ENCODE results near the gene PHOX2B.
"Not testable (repeated sequence)": the region's sequence is repeated elsewhere in the genome, so short reads cannot be mapped to it uniquely, and the experiment has no call there.

Gene PHOX2B

DNA sequence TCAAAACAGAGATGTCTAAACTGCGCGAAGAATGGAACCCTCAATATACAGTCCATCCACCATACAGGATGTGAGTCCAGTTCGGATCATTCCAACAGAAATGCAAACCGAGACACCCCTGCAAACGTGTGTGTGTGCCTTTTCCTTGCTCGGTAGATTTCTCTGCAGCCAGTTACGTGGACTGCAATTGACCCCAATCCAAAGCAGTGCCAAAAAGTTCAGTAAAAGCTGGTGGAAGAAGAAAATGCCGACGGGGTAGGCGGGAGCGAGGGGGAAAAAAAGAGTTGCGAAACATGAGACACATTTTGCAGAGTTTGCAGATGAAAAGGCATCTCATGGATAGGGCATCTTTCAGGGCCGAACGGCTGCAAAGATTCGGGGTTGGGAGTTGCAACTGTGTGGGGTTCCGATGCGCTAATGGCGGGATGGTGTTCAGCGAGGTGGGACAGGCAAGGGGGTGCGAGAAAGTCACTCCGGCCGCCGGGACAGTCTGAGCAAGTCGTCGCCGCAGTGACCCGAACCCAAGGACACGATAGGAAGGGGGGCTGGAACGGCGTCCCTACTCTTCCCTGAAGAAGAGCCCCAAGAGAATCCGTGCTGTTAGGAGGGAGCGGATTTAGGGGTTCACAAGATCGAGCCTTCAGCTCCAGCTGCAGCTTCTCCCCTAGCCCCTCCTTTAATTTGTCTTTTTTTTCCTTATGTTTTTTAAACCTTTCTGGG, 3.8 kb downstream of the PHOX2B start:
- Histone ChIP-seq H3K27me3 (ENCODE audit: insufficient read depth, low read length) (peaks cover 71% of the 10 kb centered on the region), H3K23ac (ENCODE audit: low read length) (peak overlapping the region; percentile 86), H3K18ac (ENCODE audit: low read length) (no peak overlapping the region), H3K9me3 (ENCODE audit: insufficient read depth, low read depth, low read length) (peaks cover 11% of the 10 kb centered on the region), H3K4me3 (ENCODE audit: low read depth, low read length) (peak overlapping the region; percentile 3), H3K27ac (ENCODE audit: low read depth, low read length) (no peak overlapping the region), H2BK120ac (ENCODE audit: insufficient read depth, low read length, poor library complexity) (no peak overlapping the region), H4K8ac (ENCODE audit: low read depth, low read length) (no peak overlapping the region), H2AFZ (ENCODE audit: insufficient read depth, low read length, poor library complexity) (no peak overlapping the region), H3K79me2 (ENCODE audit: control insufficient read depth, insufficient read depth, low read length, poor library complexity) (no peaks in the 10 kb centered on the region), H3K79me1 (ENCODE audit: low read length) (no peaks in the 10 kb centered on the region), H3K36me3 (ENCODE audit: control insufficient read depth in 1 of 2, insufficient read depth in 2 of 2, low read length in 2 of 2) (no peaks in the 10 kb centered on the region), H3K14ac (ENCODE audit: low read length) (no peak overlapping the region), H3K4me2 (ENCODE audit: low read length) (no peak overlapping the region), H2AK5ac (ENCODE audit: low read length) (no peak overlapping the region), H2BK12ac (ENCODE audit: low read length) (no peak overlapping the region), H3K9ac (ENCODE audit: low read length) (no peak overlapping the region), H3K4ac (ENCODE audit: low read depth, low read length) (no peak overlapping the region), H4K91ac (ENCODE audit: low read depth, low read length) (no peak overlapping the region), H3K4me1 (ENCODE audit: control insufficient read depth in 1 of 2, insufficient read depth in 2 of 2, low read length in 2 of 2) (peaks cover 0 to 4% of the 10 kb centered on the region in 2 experiments), H2BK5ac (ENCODE audit: low read depth, low read length, poor library complexity) (no peak overlapping the region), H4K12ac (ENCODE audit: low read depth, low read length) (no peak overlapping the region)
- WGBS (ENCODE audit: extremely low coverage, insufficient coverage, insufficient read length), result no CpG with 5 or more reads among the region's 33 CpGs
- no peak for DNase-seq

DNA sequence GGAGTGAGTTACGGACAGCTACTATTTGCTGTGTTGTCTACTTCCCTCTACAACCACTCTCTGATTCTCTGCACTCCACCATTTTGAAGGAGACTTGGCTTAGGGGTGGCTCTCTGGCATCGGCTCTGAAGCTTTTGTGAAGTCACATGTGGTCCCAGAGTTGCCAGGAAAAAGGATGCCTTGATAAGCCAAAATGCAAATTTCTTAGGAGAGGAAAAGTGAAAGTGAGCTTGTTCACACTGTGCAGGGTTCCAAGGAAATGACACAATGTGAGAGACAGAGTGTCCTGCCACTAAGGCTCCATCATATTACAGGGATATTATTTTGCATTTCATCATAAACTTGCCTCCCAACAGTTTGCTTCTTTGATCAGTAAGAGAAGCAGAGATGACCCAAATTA, 7.2 kb downstream of the PHOX2B start:
- no peak for DNase-seq
- no peak overlapping the region for H3K9ac ChIP-seq (ENCODE audit: low read length)
- H3K18ac ChIP-seq (ENCODE audit: low read length), result no peak overlapping the region
- H3K23ac ChIP-seq (ENCODE audit: low read length), result no peak overlapping the region
- no peak overlapping the region for H2AK5ac ChIP-seq (ENCODE audit: low read length)
- no peak overlapping the region for H4K91ac ChIP-seq (ENCODE audit: low read depth, low read length)
- H2BK120ac ChIP-seq (ENCODE audit: insufficient read depth, low read length, poor library complexity), result no peak overlapping the region
- H2BK5ac ChIP-seq (ENCODE audit: low read depth, low read length, poor library complexity), result no peak overlapping the region
- H2BK12ac ChIP-seq (ENCODE audit: low read length), result no peak overlapping the region
- no peak overlapping the region for H4K12ac ChIP-seq (ENCODE audit: low read depth, low read length)
- H2AFZ ChIP-seq (ENCODE audit: insufficient read depth, low read length, poor library complexity), result no peak overlapping the region
- no peak overlapping the region for H3K4ac ChIP-seq (ENCODE audit: low read depth, low read length)
- H3K79me2 ChIP-seq (ENCODE audit: control insufficient read depth, insufficient read depth, low read length, poor library complexity), result no peaks in the 10 kb centered on the region
- H3K27me3 ChIP-seq (ENCODE audit: insufficient read depth, low read length), result peaks cover 39% of the 10 kb centered on the region
- no peak overlapping the region for H3K4me2 ChIP-seq (ENCODE audit: low read length)
- H3K9me3 ChIP-seq (ENCODE audit: insufficient read depth, low read depth, low read length), result peaks cover 11% of the 10 kb centered on the region
- H3K36me3 ChIP-seq (ENCODE audit: control insufficient read depth in 1 of 2, insufficient read depth in 2 of 2, low read length in 2 of 2), result no peaks in the 10 kb centered on the region
- H3K4me3 ChIP-seq (ENCODE audit: low read depth, low read length), result no peak overlapping the region
- H3K4me1 ChIP-seq (ENCODE audit: control insufficient read depth in 1 of 2, insufficient read depth in 2 of 2, low read length in 2 of 2), result peaks cover 0 to 4% of the 10 kb centered on the region in 2 experiments
- no peak overlapping the region for H4K8ac ChIP-seq (ENCODE audit: low read depth, low read length)
- no peaks in the 10 kb centered on the region for H3K79me1 ChIP-seq (ENCODE audit: low read length)
- WGBS (ENCODE audit: extremely low coverage, insufficient coverage, insufficient read length), result no CpG with 5 or more reads among the region's 2 CpGs
- no peak overlapping the region for H3K27ac ChIP-seq (ENCODE audit: low read depth, low read length)
- H3K14ac ChIP-seq (ENCODE audit: low read length), result no peak overlapping the region

DNA sequence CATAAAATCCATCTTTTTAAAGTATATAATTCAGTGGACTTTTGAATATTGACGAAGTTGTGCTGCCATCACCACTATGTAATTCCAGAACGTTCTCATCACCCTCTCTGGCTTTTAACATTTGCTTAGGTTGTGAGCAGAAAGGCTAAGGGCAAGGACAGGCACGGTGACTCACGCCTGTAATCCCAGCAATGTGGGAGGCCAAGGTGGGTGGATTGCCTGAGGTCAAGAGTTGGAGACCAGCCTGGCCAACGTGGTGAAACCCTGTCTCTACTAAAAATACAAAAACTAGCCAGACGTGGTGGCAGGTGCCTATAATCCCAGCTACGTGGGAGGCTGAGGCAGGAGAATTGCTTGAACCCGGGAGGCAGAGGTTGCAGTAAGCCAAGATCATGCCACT, 11.0 kb downstream of the PHOX2B start:
- H3K18ac ChIP-seq (ENCODE audit: low read length); H4K12ac ChIP-seq (ENCODE audit: low read depth, low read length); H3K23ac ChIP-seq (ENCODE audit: low read length); H3K4me1 ChIP-seq (ENCODE audit: control insufficient read depth in 1 of 2, insufficient read depth in 2 of 2, low read length in 2 of 2); H2AFZ ChIP-seq (ENCODE audit: insufficient read depth, low read length, poor library complexity); H3K14ac ChIP-seq (ENCODE audit: low read length); H3K4ac ChIP-seq (ENCODE audit: low read depth, low read length); H2BK12ac ChIP-seq (ENCODE audit: low read length); H3K4me3 ChIP-seq (ENCODE audit: low read depth, low read length); H4K91ac ChIP-seq (ENCODE audit: low read depth, low read length); H4K8ac ChIP-seq (ENCODE audit: low read depth, low read length); H3K27ac ChIP-seq (ENCODE audit: low read depth, low read length); H3K9ac ChIP-seq (ENCODE audit: low read length); H3K36me3 ChIP-seq (ENCODE audit: control insufficient read depth in 1 of 2, insufficient read depth in 2 of 2, low read length in 2 of 2); H2AK5ac ChIP-seq (ENCODE audit: low read length); H3K4me2 ChIP-seq (ENCODE audit: low read length); H2BK120ac ChIP-seq (ENCODE audit: insufficient read depth, low read length, poor library complexity); H3K9me3 ChIP-seq (ENCODE audit: insufficient read depth, low read depth, low read length); H3K79me1 ChIP-seq (ENCODE audit: low read length); H3K79me2 ChIP-seq (ENCODE audit: control insufficient read depth, insufficient read depth, low read length, poor library complexity); H3K27me3 ChIP-seq (ENCODE audit: insufficient read depth, low read length); H2BK5ac ChIP-seq (ENCODE audit: low read depth, low read length, poor library complexity): not testable (repeated sequence)
- peak; percentile 74 for DNase-seq
- WGBS (ENCODE audit: extremely low coverage, insufficient coverage, insufficient read length), result no CpG with 5 or more reads among the region's 8 CpGs

DNA sequence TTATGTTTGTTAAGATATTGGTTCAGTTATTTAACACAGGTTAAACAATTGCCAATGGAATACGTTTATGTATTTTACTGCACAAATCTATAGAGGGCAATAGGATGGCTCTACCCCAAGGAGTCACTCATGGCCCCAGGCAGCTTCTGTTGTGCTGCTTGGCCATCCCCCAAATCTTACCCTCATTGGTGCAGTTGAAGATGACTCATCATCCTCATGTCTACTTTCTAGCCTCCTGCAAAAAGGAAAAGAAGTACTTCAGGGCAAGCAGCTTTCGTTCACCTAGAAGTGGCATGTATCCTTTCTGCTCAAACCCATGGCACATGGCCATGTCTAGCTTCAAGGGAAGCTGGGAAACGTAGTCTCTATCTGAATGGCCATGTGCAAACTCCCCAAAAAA, 14.2 kb downstream of the PHOX2B start:
- H3K14ac ChIP-seq (ENCODE audit: low read length), result no peak overlapping the region
- no peaks in the 10 kb centered on the region for H3K27me3 ChIP-seq (ENCODE audit: insufficient read depth, low read length)
- H3K79me2 ChIP-seq (ENCODE audit: control insufficient read depth, insufficient read depth, low read length, poor library complexity), result no peaks in the 10 kb centered on the region
- no peak overlapping the region for H2BK12ac ChIP-seq (ENCODE audit: low read length)
- WGBS (ENCODE audit: extremely low coverage, insufficient coverage, insufficient read length), result no CpG with 5 or more reads among the region's 3 CpGs
- no peak overlapping the region for H4K12ac ChIP-seq (ENCODE audit: low read depth, low read length)
- no peak overlapping the region for H3K23ac ChIP-seq (ENCODE audit: low read length)
- no peak for DNase-seq
- H3K9me3 ChIP-seq (ENCODE audit: insufficient read depth, low read depth, low read length), result no peaks in the 10 kb centered on the region
- no peaks in the 10 kb centered on the region for H3K79me1 ChIP-seq (ENCODE audit: low read length)
- H3K9ac ChIP-seq (ENCODE audit: low read length), result no peak overlapping the region
- no peak overlapping the region for H2BK120ac ChIP-seq (ENCODE audit: insufficient read depth, low read length, poor library complexity)
- no peak overlapping the region for H3K18ac ChIP-seq (ENCODE audit: low read length)
- H4K91ac ChIP-seq (ENCODE audit: low read depth, low read length), result no peak overlapping the region
- H3K4me3 ChIP-seq (ENCODE audit: low read depth, low read length), result no peak overlapping the region
- no peaks in the 10 kb centered on the region for H3K4me1 ChIP-seq (ENCODE audit: control insufficient read depth in 1 of 2, insufficient read depth in 2 of 2, low read length in 2 of 2)
- H2BK5ac ChIP-seq (ENCODE audit: low read depth, low read length, poor library complexity), result no peak overlapping the region
- H2AK5ac ChIP-seq (ENCODE audit: low read length), result no peak overlapping the region
- no peak overlapping the region for H4K8ac ChIP-seq (ENCODE audit: low read depth, low read length)
- H3K27ac ChIP-seq (ENCODE audit: low read depth, low read length), result no peak overlapping the region
- no peaks in the 10 kb centered on the region for H3K36me3 ChIP-seq (ENCODE audit: control insufficient read depth in 1 of 2, insufficient read depth in 2 of 2, low read length in 2 of 2)
- H2AFZ ChIP-seq (ENCODE audit: insufficient read depth, low read length, poor library complexity), result no peak overlapping the region
- no peak overlapping the region for H3K4ac ChIP-seq (ENCODE audit: low read depth, low read length)
- no peak overlapping the region for H3K4me2 ChIP-seq (ENCODE audit: low read length)

Measured in trophoblast cell (in vitro differentiated cells and primary cell).